K562 (cell line): ENCODE data around the gene PLA2G4A. TPM values are rescaled to one million over a fixed set of nuclear protein-coding genes. Genes with fewer than 3 reads are reported as not detected.

Experiments used
- ATAC-seq: fragments of 200-7000 bp; cut with Tn5 transposase; 3 replicates; pipeline ENCODE4 v1.9.1; 2020; ENCODE audit warnings: moderate library complexity
- BruUV-seq: library from RNA; stranded (reverse); fragments of 400-500 nt; replicated peaks from 2 replicates; lab custom pipeline; 2021; lab: Mats Ljungman, UMichigan
- CTCF ChIA-PET: fragments of 300-600 bp; formaldehyde crosslinking; extraction: SDS; loops from one replicate; lab custom pipeline; 2021; ENCODE audit warnings: low intra/inter-chr PET ratio; lab: Yijun Ruan, JAX
- POLR2A ChIA-PET: fragments of 300-600, 350-650 bp; sonication (Branson Sonifier 250); formaldehyde crosslinking; extraction: SDS; loops from one replicate; lab custom pipeline; 2021; ENCODE audit warnings: antibody characterized with exemption, inconsistent platforms; lab: Yijun Ruan, JAX
- DNase-seq, 4 experiments: peaks; one replicate each; pipeline versions ENCODE4 v3.0.0 to v3.0.0-alpha.2; 2011 to 2018; ENCODE audit warnings: low spot score in 3 of 4, mixed read lengths in 3 of 4; ENCODE audit errors: extremely low read depth in 1 of 4
- FAIRE-seq: peaks from 2 replicates; lab custom pipeline; 2011; peaks lifted over from hg19 to GRCh38; lab: Jason Lieb, UNC
- H2AFZ ChIP-seq: 2 replicates; pipeline ENCODE4 v1.6.0; 2011; ENCODE audit warnings: low read depth, low read length, control low read depth, inconsistent platforms
- H3K27ac ChIP-seq: fragments of 200-600 bp; 3 replicates; pipeline ENCODE4 v1.8.0; 2011; ENCODE audit warnings: low read depth, mild to moderate bottlenecking, control low read depth, inconsistent platforms, low read length, moderate library complexity, mixed read lengths; ENCODE audit errors: extremely low read depth
- H3K27me3 ChIP-seq, 2 experiments: fragments of 300-600 bp in 1 of 2; 2 replicates in 1 of 2; 3 replicates in 1 of 2; pipeline versions ENCODE4 v1.6.0 to v1.8.0; 2011; ENCODE audit warnings: inconsistent platforms in 2 of 2, low read length in 2 of 2, mild to moderate bottlenecking in 1 of 2, mixed read lengths in 1 of 2, moderate library complexity in 1 of 2; ENCODE audit not compliant: control insufficient read depth in 2 of 2, insufficient read depth in 2 of 2
- H3K36me3 ChIP-seq: fragments of 300-600 bp; 3 replicates; pipeline ENCODE4 v1.8.0; 2011; ENCODE audit warnings: mild to moderate bottlenecking, low read length, inconsistent platforms; ENCODE audit not compliant: control insufficient read depth, insufficient read depth
- H3K4me1 ChIP-seq, 2 experiments: fragments of 200-600 bp in 1 of 2; replicated peaks in 1 of 2; 2 replicates in 1 of 2; 3 replicates in 1 of 2; pipeline versions ENCODE4 v1.5.1 to v1.8.0; 2011; ENCODE audit warnings: inconsistent platforms in 2 of 2, low read length in 2 of 2, mild to moderate bottlenecking in 1 of 2, mixed read lengths in 1 of 2, moderate library complexity in 1 of 2; ENCODE audit not compliant: control insufficient read depth in 2 of 2, insufficient read depth in 2 of 2
- H3K4me2 ChIP-seq: 2 replicates; pipeline ENCODE4 v1.6.1; 2011; ENCODE audit warnings: low read length, control low read depth, inconsistent platforms, mixed read lengths; ENCODE audit not compliant: insufficient read depth
- H3K4me3 ChIP-seq: fragments of 200-600 bp; sonication (generic), shearing (Covaris generic); 2 replicates; pipeline ENCODE4 v1.5.1; 2016; ENCODE audit warnings: control low read depth, inconsistent platforms
- H3K79me2 ChIP-seq: fragments of 200-600 bp; 3 replicates; pipeline ENCODE4 v1.8.0; 2011; ENCODE audit warnings: low read length, inconsistent platforms; ENCODE audit not compliant: control insufficient read depth, insufficient read depth
- H3K9ac ChIP-seq, 2 experiments: 2 replicates each; pipeline versions ENCODE4 v1.6.0 to v1.6.1; 2011; ENCODE audit warnings: low read depth in 2 of 2, low read length in 2 of 2, control low read depth in 1 of 2, inconsistent platforms in 1 of 2, mild to moderate bottlenecking in 1 of 2, mixed read lengths in 1 of 2; ENCODE audit not compliant: insufficient read depth in 1 of 2
- H3K9me1 ChIP-seq: one replicate; pipeline ENCODE4 v1.6.0; 2011; ENCODE audit warnings: inconsistent platforms, mild to moderate bottlenecking, low read length, moderate library complexity; ENCODE audit not compliant: control insufficient read depth, insufficient read depth
- H3K9me3 ChIP-seq: replicated peaks from 2 replicates; pipeline ENCODE4 v1.5.1; 2011; ENCODE audit warnings: low read depth, low read length, inconsistent platforms; ENCODE audit not compliant: control insufficient read depth, insufficient read depth
- H4K20me1 ChIP-seq: replicated peaks from 2 replicates; pipeline ENCODE4 v1.6.1; 2011; ENCODE audit warnings: low read length, inconsistent platforms, mixed read lengths; ENCODE audit not compliant: control insufficient read depth, insufficient read depth
- CHD1 ChIP-seq: fragments of 200-600 bp; sonication (generic); IDR thresholded peaks from one replicate; pipeline ENCODE4 v1.6.1; 2012; ENCODE audit warnings: mild to moderate bottlenecking, moderate library complexity, low read length, inconsistent platforms
- MAFF ChIP-seq: IDR thresholded peaks from 2 replicates; pipeline ENCODE4 v1.6.1; 2012; ENCODE audit warnings: low read length, improper control_type of control experiment
- NBN ChIP-seq: fragments of 450-650 bp; IDR thresholded peaks from 2 replicates; pipeline ENCODE4 v1.6.1; 2016; ENCODE audit warnings: low read depth, mild to moderate bottlenecking
- NFYB ChIP-seq: IDR thresholded peaks from 2 replicates; pipeline ENCODE4 v1.6.1; 2011; ENCODE audit warnings: mild to moderate bottlenecking, moderate library complexity; ENCODE audit not compliant: insufficient read length; ENCODE audit errors: extremely low read depth
- TSC22D4 ChIP-seq: fragments of 450-650 bp; IDR thresholded peaks from 2 replicates; pipeline ENCODE4 v1.6.1; 2016; ENCODE audit warnings: missing genetic modification characterization, missing biosample characterization, control low read depth
- YBX1 ChIP-seq: fragments of 450-650 bp; IDR thresholded peaks from 2 replicates; pipeline ENCODE4 v1.7.1; 2016; ENCODE audit warnings: mild to moderate bottlenecking
- ZBTB43 ChIP-seq: sonication (generic); formaldehyde crosslinking; IDR thresholded peaks from 2 replicates; pipeline ENCODE4 v1.8.0; 2023; ENCODE audit warnings: mild to moderate bottlenecking, missing genetic modification reagents
- ZC3H8 ChIP-seq: fragments of 450-650 bp; IDR thresholded peaks from 2 replicates; pipeline ENCODE4 v1.6.1; 2017
- ZFX ChIP-seq: sonication (generic); formaldehyde crosslinking; IDR thresholded peaks from 2 replicates; pipeline ENCODE4 v1.8.0; 2022; ENCODE audit warnings: mild to moderate bottlenecking, missing genetic modification reagents, moderate library complexity
- ZNF12 ChIP-seq: sonication (generic); formaldehyde crosslinking; IDR thresholded peaks from 2 replicates; pipeline ENCODE4 v1.4.0; 2020; ENCODE audit warnings: mild to moderate bottlenecking, missing genetic modification reagents
- ZNF143 ChIP-seq: sonication (generic); formaldehyde crosslinking; IDR thresholded peaks from 2 replicates; pipeline ENCODE4 v1.9.0; 2022; ENCODE audit warnings: mild to moderate bottlenecking, missing genetic modification reagents
- ZNF696 ChIP-seq: fragments of 250-450 bp; sonication (Bioruptor Pico); conservative IDR thresholded peaks from 2 replicates; pipeline ENCODE4 v1.4.0; 2020; ENCODE audit warnings: mild to moderate bottlenecking, moderate library complexity
- WGBS: fragments of 100-300 bp; shearing (Covaris generic); methylation state at CpG from one replicate; pipeline ENCODE4 v1.1.6; 2016; ENCODE audit warnings: low coverage, mixed read lengths; ENCODE audit not compliant: insufficient coverage; ENCODE audit errors: missing lambda C conversion rate; 5-methylcytosine and 5-hydroxymethylcytosine counted together
- in situ Hi-C: fragments of 300-500 bp; cut with MboI; formaldehyde crosslinking; loops from 4 replicates; pipeline ENCODE4 v1.15.0; 2018; ENCODE audit warnings: inconsistent platforms, mixed read lengths
- intact Hi-C: fragments of 100-400 bp; cut with micrococcal nuclease; formaldehyde crosslinking; loops from 2 replicates; pipeline ENCODE4 v1.14.2; 2022
- polyA plus RNA-seq, 8 experiments: library from polyadenylated mRNA; depleted of rRNA in 4 of 8; stranded (reverse) in 5 of 8; unstranded in 3 of 8; fragments of >200 nt; fragmentation: Nextera tagmentation in 2 of 8; fragmentation: Illumina TruSeq in 1 of 8; extraction: Ambion mirVana in 2 of 8; extraction: Trizol in 1 of 8; gene quantifications; 2 replicates each; pipeline versions ENCODE4 v1.2.1 to v1.2.3, GENCODE V29; 2011 to 2014; ENCODE audit warnings: inconsistent platforms in 1 of 8, missing spikeins in 1 of 8
- total RNA-seq, 7 experiments: library from RNA; depleted of rRNA in 6 of 7; stranded (reverse); fragments of >200 nt in 6 of 7; fragmentation: Illumina TruSeq in 2 of 7; extraction: Trizol in 2 of 7; gene quantifications; 2 replicates each; pipeline versions ENCODE4 v1.2.1 to v1.2.3, GENCODE V29; 2011 to 2021; ENCODE audit warnings: low replicate concordance in 1 of 7

PLA2G4A gene
- total and polyA plus RNA-seq, 9 of the 15 experiments (the other 6 are each of a cell fraction or from before 2014, with no cell fraction given) = 0.04 to 0.71 (median 0.22) TPM; not detected in 4

- Histone ChIP-seq H3K4me2 (no peak overlapping the region), H2AFZ (no peak overlapping the region), H3K4me1 (no peaks in the 10 kb centered on the region), H3K27ac (no peak overlapping the region), H3K9me3 (no peaks in the 10 kb centered on the region), H3K79me2 (no peaks in the 10 kb centered on the region), H3K9ac (no peak overlapping the region), H3K36me3 (no peaks in the 10 kb centered on the region), H4K20me1 (no peaks in the 10 kb centered on the region), H3K27me3 (no peaks in the 10 kb centered on the region), H3K4me3 (no peak overlapping the region), H3K9me1 (no peaks in the 10 kb centered on the region)
- WGBS = 0% methylated on average over 2 of the region's 2 CpGs
- no peak for FAIRE-seq
- POLR2A ChIA-PET = no interaction called here
- in situ Hi-C loops (no loop called here), intact Hi-C loops (no loop called here)
- TF ChIP-seq ZFX = no peak
- TF ChIP-seq CHD1 = no peak
- CTCF ChIA-PET = no interaction called here
- ATAC-seq = no peak
- no peak for DNase-seq
- no TSS peak for BruUV-seq
These were observed 9.2 kb upstream of the PLA2G4A start for GRCh38 chr1:186819563-186819962.

GRCh38 chr1:186829686-186830587 lies 1.2 kb downstream of the PLA2G4A start:
- H3K4me2 ChIP-seq = no peak overlapping the region
- no peak overlapping the region for H3K4me3 ChIP-seq
- no peaks in the 10 kb centered on the region for H3K27me3 ChIP-seq
- under 1% methylated on average over 14 of the region's 14 CpGs for WGBS
- BruUV-seq = no TSS peak
- no peaks in the 10 kb centered on the region for H4K20me1 ChIP-seq
- POLR2A ChIA-PET = no interaction called here
- no peaks in the 10 kb centered on the region for H3K4me1 ChIP-seq
- H3K9me1 ChIP-seq = no peaks in the 10 kb centered on the region
- no peaks in the 10 kb centered on the region for H3K79me2 ChIP-seq
- H3K9ac ChIP-seq = no peak overlapping the region
- CTCF ChIA-PET = no interaction called here
- intact Hi-C loops (no loop called here), in situ Hi-C loops (no loop called here)
- ATAC-seq = no peak
- no peaks in the 10 kb centered on the region for H3K36me3 ChIP-seq
- no peaks in the 10 kb centered on the region for H3K9me3 ChIP-seq
- no peak overlapping the region for H2AFZ ChIP-seq
- DNase-seq = no peak
- FAIRE-seq = no peak
- H3K27ac ChIP-seq = no peak overlapping the region
- TF ChIP-seq TSC22D4 (no peak), ZC3H8 (no peak), NBN (no peak), ZNF143 (no peak), NFYB (no peak), ZBTB43 (no peak), ZNF696 (CRISPR knock-in tag) (no peak), MAFF (peak; percentile 26; the same call in 1 of the 2 replicates), ZNF12 (CRISPR knock-in tag) (no peak), YBX1 (no peak)
